Thyroid gland (tissue), 4 donors: ENCODE data around the gene TP53AIP1.

Experiments used
- POLR2A ChIP-seq, 2 donors: fragments of 450-650 bp; IDR thresholded peaks; one replicate each; pipeline ENCODE4 v1.6.1; 2017; ENCODE audit warnings: antibody characterized with exemption in 2 of 2, mild to moderate bottlenecking in 2 of 2, moderate library complexity in 1 of 2
- TF ChIP-seq, protein P1 (sequence below), 6 experiments: fragments of 200-600 bp in 3 of 6; fragments of 450-650 bp in 3 of 6; sonication (generic) in 3 of 6; IDR thresholded peaks; one replicate each; pipeline ENCODE4 v1.5.1; 2016 to 2019; ENCODE audit warnings: antibody characterized with exemption in 6 of 6, mild to moderate bottlenecking in 2 of 6, inconsistent platforms in 1 of 6, moderate library complexity in 1 of 6

GRCh38 chr11:128927108-128927461 lies 15.6 kb downstream of the TP53AIP1 start:
- TF ChIP-seq, protein P1, sequence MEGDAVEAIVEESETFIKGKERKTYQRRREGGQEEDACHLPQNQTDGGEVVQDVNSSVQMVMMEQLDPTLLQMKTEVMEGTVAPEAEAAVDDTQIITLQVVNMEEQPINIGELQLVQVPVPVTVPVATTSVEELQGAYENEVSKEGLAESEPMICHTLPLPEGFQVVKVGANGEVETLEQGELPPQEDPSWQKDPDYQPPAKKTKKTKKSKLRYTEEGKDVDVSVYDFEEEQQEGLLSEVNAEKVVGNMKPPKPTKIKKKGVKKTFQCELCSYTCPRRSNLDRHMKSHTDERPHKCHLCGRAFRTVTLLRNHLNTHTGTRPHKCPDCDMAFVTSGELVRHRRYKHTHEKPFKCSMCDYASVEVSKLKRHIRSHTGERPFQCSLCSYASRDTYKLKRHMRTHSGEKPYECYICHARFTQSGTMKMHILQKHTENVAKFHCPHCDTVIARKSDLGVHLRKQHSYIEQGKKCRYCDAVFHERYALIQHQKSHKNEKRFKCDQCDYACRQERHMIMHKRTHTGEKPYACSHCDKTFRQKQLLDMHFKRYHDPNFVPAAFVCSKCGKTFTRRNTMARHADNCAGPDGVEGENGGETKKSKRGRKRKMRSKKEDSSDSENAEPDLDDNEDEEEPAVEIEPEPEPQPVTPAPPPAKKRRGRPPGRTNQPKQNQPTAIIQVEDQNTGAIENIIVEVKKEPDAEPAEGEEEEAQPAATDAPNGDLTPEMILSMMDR (IDR thresholded peaks at IDR 0.05), result no peak
- no peak for TF ChIP-seq POLR2A (IDR thresholded peaks at IDR 0.05)
